NB4 (cell line): ENCODE measurements around the gene NR3C2.

Source experiments
- CTCF ChIP-seq: IDR thresholded peaks from one replicate; pipeline ENCODE4 v1.5.1; 2012; ENCODE audit warnings: low read depth, low read length
- POLR2A ChIP-seq: IDR thresholded peaks from 2 replicates; pipeline ENCODE4 v1.6.1; 2011; ENCODE audit warnings: mild to moderate bottlenecking; ENCODE audit not compliant: insufficient read length; ENCODE audit errors: extremely low read depth

DNA sequence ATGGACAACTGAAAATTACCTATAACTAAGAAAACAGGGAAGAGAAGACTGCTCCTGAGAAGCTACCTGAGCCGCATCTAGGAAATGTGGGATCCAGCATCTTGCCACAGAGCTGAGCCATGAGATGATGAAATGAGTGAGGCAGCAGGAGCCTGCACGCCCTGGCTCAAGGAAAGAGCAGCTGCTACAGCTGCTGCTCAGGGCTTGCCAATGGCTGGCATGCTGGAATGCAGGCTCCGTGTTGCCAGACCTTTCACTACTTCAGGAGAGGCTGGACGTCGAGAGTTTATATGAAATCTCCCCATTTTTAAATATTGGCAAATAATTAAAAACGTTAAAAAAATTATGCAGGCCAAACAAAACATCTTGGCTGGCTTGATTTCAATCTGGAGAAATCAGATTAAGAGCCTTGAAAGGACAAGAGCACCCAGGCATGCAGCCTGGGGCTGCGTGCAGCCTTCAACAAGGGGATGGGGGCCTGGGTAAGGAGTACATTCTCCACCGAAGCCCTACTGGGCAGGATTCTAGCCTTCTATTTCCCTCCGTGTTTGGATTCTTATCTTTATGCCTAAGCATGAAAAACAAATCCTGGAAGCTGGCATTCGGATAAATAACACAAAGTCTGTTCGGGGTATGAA is 227.6 kb downstream of the NR3C2 start:
- no peak for TF ChIP-seq CTCF
- TF ChIP-seq POLR2A = no peak
